T-helper 17 cell (primary cell): ENCODE results near the gene ADD3. TPM values are rescaled to one million over a fixed set of nuclear protein-coding genes. Genes with fewer than 3 reads are reported as not detected.
A peak's percentile ranks its signal among the peaks of the same experiment; 100 is the strongest.

ENCODE experiments used
- ATAC-seq: fragments of 150-1000 bp; cut with Tn5 transposase; 2 replicates; pipeline ENCODE4 v1.10.0; 2021; ENCODE audit warnings: mild to moderate bottlenecking, moderate library complexity
- DNase-seq, 3 donors: peaks; one replicate each; pipeline versions ENCODE4 v3.0.0 to v3.0.0-alpha.2; 2020 to 2021
- H3K9me3 ChIP-seq: one replicate; pipeline ENCODE4 v1.7.0; 2013; ENCODE audit warnings: low read length, mild to moderate bottlenecking; ENCODE audit not compliant: control insufficient read depth, poor library complexity, severe bottlenecking
- H3K27ac Mint-ChIP-seq: one replicate; pipeline ENCODE4 v1.8.0; 2022; ENCODE audit warnings: mild to moderate bottlenecking, moderate library complexity, mixed read lengths
- H3K27me3 Mint-ChIP-seq: one replicate; pipeline ENCODE4 v1.8.0; 2022; ENCODE audit warnings: mixed read lengths
- H3K36me3 Mint-ChIP-seq: one replicate; pipeline ENCODE4 v1.8.0; 2022; ENCODE audit warnings: low read depth, mixed read lengths
- H3K4me1 Mint-ChIP-seq: one replicate; pipeline ENCODE4 v1.8.0; 2022; ENCODE audit warnings: mild to moderate bottlenecking, mixed read lengths
- H3K4me3 Mint-ChIP-seq: one replicate; pipeline ENCODE4 v1.8.0; 2022; ENCODE audit warnings: mild to moderate bottlenecking, moderate library complexity, mixed read lengths
- total RNA-seq, 4 donors: library from RNA in 2 of 4; stranded (reverse) in 2 of 4; gene quantifications; one replicate each; pipeline ENCODE4 v1.2.3 and lab custom pipeline; 2022 to 2026

Gene ADD3
- total RNA-seq, 2 donors from 2014 or later: 343 to 351 TPM

DNA sequence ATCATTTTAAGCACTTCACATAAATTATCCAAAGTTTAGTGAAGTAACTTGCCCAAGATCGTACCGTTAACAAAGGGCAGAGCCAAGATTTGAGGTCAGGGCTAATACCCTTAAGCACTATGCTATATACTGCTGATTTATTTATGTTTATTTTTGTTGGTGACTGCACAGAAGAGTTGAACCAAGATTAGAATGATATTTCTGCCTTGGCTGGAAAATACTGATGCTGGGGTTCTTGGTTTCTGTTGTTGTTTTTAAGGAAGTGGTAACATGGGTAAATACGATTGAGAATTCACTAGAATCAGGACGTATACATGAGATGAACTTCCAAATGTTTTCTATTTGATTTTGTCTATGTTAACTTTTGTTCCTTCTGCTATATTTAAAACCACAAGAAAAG lies 9.3 kb downstream of the ADD3 start:
- H3K36me3 Mint-ChIP-seq: peaks cover 5% of the 10 kb centered on the region
- H3K27me3 Mint-ChIP-seq: no peaks in the 10 kb centered on the region
- peak overlapping the region; percentile 73 for H3K27ac Mint-ChIP-seq
- peaks cover 56% of the 10 kb centered on the region for H3K4me1 Mint-ChIP-seq
- ATAC-seq: no peak
- no peaks in the 10 kb centered on the region for H3K9me3 ChIP-seq
- DNase-seq: no peak
- H3K4me3 Mint-ChIP-seq: no peak overlapping the region

DNA sequence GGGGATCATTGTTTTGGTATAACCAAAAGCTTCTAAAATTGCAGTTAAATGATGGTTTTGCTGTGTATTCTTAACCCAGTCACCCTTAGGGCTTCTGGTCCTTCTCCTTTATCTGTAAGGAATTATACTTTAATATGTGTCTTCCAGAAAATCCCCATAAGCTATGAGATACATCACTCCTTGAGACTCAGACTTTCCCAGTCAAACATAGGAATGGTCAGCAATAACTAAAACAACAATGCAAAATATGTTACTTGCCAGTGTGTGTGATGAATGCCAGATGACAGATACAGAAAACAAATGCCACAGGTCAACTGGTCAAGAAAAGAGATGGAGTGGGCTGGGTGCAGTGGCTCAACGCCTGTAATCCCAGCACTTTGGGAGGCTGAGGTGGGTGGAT lies 10.1 kb downstream of the ADD3 start:
- Mint-ChIP-seq H3K27me3 (no peaks in the 10 kb centered on the region), H3K4me3 (no peak overlapping the region), H3K4me1 (peaks cover 54% of the 10 kb centered on the region), H3K36me3 (peaks cover 5% of the 10 kb centered on the region), H3K27ac (peak overlapping the region; percentile 73)
- ATAC-seq (no peak), DNase-seq (no peak)
- no peaks in the 10 kb centered on the region for H3K9me3 ChIP-seq

DNA sequence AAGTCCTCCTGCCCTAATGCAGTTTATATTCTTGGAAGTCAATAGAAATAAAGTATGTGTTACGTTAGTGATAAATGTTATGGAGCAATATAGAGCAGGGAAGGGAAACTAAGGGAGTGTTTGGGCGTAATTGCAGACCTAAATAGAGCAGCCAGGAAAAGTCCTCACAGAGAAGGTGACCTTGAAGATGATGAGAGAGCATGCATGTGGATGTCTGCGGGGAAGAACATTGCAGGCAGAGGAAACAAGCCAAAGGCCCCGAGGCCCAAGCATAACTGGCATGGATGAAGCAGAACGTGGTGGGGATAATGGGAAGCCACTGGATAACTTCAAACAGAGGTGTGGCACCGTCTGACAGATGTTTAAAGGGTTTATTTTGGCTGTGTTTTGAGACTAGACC lies 12.5 kb downstream of the ADD3 start:
- ATAC-seq (no peak), DNase-seq (no peak)
- Mint-ChIP-seq H3K4me1 (peaks cover 58% of the 10 kb centered on the region), H3K27me3 (no peaks in the 10 kb centered on the region), H3K27ac (peak overlapping the region; percentile 16), H3K36me3 (peaks cover 5% of the 10 kb centered on the region), H3K4me3 (peak overlapping the region; percentile 1)
- no peaks in the 10 kb centered on the region for H3K9me3 ChIP-seq

DNA sequence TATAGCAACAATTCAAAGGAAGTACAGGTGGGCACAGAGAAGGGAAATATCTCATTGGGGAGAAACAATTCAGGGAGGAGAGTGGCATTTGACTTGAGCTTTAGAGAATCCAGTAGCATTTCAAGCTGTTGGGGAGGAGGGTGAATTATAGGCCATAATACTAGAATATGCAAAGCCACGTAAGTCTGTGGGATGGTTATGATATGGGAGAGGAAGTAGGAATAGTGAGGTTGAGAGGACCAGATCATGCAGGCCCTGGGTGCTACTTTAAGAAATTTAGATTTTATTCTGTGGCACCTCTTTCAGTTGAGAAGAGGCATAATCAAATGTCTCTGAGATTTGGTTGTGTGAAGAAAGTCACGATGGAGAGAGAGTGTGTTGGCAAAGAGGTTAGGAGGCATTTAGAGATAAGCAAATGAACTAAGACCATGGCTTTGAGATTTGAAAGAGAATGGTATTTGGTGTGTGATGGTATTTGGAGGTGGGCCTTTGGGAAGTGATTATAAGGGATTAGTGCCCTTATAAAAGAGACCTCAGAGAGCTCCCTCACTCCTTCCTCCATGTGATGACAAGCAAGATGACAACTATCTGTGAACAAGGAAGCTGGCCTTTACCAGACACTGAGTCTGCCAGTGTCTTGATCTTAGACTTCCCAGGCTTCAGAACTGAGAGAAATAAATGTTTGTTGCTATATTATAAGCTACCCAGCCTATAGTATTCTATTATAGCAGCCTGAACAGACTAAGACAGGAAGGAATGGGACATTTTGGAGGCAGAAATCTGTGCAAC lies 15.1 kb downstream of the ADD3 start:
- DNase-seq: no peak
- ATAC-seq: no peak
- no peaks in the 10 kb centered on the region for H3K27me3 Mint-ChIP-seq
- no peak overlapping the region for H3K4me3 Mint-ChIP-seq
- peaks cover 4% of the 10 kb centered on the region for H3K36me3 Mint-ChIP-seq
- peak overlapping the region; percentile 41 for H3K27ac Mint-ChIP-seq
- H3K9me3 ChIP-seq: no peaks in the 10 kb centered on the region
- H3K4me1 Mint-ChIP-seq: peaks cover 48% of the 10 kb centered on the region

DNA sequence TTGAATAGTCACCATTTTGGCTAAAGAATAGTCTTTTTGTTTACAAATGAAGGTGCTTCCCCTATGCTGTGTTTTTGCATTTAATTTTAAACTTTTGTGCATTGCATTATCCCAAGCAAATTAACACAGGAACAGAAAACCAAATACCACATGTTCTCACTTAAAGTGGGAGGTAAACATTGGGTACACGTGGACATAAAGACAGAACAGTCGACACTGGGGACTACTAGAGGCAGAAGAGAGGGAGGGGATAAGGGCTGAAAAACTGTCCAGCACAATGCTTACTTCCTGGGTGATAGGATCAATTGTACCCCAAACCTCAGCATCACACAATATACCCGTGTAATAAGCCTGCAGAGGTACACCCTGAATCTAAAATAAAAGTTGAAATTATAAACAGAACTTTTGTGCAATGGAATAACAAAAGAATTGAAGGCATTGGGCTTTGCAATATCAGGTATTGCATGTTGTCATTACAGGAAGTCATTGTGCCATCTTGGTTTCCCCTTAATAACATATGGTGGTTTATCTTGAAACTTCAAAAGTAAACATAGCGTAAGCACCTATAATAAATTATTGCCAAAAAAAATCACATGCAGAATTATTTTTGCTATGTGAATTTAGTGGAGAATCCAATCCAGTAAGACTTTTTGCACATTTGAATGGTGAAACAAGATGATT lies 16.1 kb downstream of the ADD3 start:
- no peak overlapping the region for H3K27ac Mint-ChIP-seq
- H3K4me3 Mint-ChIP-seq: no peak overlapping the region
- H3K4me1 Mint-ChIP-seq: peaks cover 46% of the 10 kb centered on the region
- H3K27me3 Mint-ChIP-seq: no peaks in the 10 kb centered on the region
- DNase-seq: no peak
- ATAC-seq: no peak
- no peaks in the 10 kb centered on the region for H3K9me3 ChIP-seq
- H3K36me3 Mint-ChIP-seq: peaks cover 3% of the 10 kb centered on the region

DNA sequence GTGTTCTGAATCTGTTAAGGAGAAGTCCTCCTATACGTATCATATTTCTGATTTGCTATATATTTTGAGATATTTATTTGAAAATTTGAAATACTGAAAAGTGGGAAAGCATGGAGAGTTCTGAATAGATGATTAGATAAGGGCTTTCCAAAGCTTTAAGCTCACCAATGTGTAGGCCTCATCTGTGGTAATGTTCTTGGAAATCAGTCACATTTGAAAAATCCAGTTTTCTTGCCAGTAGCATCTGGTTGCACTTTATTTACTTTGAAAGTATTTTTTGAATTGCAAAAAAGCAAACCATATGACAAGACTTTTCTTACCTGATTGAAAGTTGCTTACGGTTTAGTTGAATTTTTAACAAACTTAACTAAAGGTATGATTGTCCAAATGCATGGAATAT lies 21.7 kb downstream of the ADD3 start:
- H3K4me1 Mint-ChIP-seq: peaks cover 31% of the 10 kb centered on the region
- DNase-seq: no peak
- H3K9me3 ChIP-seq: no peaks in the 10 kb centered on the region
- no peak for ATAC-seq
- no peaks in the 10 kb centered on the region for H3K27me3 Mint-ChIP-seq
- no peaks in the 10 kb centered on the region for H3K36me3 Mint-ChIP-seq
- H3K27ac Mint-ChIP-seq: no peak overlapping the region
- H3K4me3 Mint-ChIP-seq: no peak overlapping the region

DNA sequence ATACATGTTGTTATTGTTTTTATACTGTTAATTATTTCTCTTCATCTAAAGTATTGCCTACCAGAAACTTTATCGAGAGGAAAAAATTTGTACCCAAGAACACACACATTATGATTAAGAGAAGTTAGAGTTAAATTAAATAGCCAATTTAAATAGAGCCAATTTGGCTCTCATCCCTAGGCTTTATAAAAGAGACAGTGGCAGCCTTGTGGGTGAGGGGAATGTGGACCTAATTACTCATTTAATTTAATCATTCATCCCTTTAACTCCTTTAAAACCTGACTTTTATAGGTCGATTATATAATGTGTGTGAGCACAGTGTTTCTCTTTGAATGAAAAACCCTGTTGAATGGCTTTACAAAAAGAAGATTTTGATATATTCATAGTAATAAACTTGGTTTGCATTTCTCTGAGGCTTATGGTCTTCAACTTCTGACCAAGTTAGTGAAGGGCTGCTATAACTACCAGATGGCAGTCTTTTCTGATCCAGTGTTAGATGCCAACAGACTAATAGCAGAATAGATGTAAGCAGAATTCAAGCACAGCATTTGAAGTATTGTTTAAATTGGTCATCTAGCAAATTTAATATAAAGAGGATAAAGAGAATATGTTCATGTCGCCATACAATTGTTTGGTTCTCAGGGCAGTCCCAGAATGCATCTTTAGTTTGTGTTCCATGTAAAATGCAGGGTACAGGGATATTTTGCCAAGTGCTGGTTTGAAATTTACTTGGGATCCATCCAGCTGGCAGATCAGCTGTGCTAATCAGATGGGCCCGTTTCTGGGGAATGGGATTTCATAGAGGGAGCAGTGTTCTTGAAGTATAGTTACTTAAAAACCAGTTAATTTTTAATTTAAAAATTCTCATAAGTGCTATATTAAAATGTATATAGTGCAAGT lies 25.3 kb downstream of the ADD3 start:
- no peak overlapping the region for H3K4me3 Mint-ChIP-seq
- H3K36me3 Mint-ChIP-seq: no peaks in the 10 kb centered on the region
- H3K27ac Mint-ChIP-seq: no peak overlapping the region
- peaks cover 38% of the 10 kb centered on the region for H3K4me1 Mint-ChIP-seq
- no peaks in the 10 kb centered on the region for H3K27me3 Mint-ChIP-seq
- DNase-seq: no peak
- no peak for ATAC-seq
- H3K9me3 ChIP-seq: no peaks in the 10 kb centered on the region

DNA sequence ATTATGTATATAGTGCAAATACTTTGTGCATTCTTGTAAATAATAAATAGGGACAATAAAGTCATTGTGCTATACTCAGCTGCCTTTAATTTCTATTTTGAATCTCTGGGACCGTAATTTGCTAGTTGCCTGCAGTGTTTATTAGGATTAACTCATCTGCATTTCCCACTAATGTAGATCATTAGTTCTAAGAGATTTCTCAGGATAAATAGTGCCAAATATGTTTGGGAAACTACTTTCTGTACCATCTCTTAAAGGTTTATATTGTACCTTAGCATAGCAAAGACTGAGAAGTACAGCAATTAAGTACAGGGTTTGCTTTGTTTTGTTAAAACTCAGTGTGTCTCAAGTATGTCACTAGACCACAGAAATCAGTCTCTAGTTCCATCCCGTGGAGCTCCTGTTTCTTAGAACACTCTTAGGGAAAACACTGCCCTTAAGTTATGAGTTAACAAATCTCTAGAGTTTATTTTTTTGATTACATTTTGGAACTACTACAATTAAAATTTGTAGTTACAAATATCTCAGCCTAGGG lies 26.0 kb downstream of the ADD3 start:
- no peak for DNase-seq
- no peak for ATAC-seq
- H3K27ac Mint-ChIP-seq: no peak overlapping the region
- peaks cover 38% of the 10 kb centered on the region for H3K4me1 Mint-ChIP-seq
- no peaks in the 10 kb centered on the region for H3K36me3 Mint-ChIP-seq
- no peaks in the 10 kb centered on the region for H3K9me3 ChIP-seq
- no peaks in the 10 kb centered on the region for H3K27me3 Mint-ChIP-seq
- H3K4me3 Mint-ChIP-seq: no peak overlapping the region

DNA sequence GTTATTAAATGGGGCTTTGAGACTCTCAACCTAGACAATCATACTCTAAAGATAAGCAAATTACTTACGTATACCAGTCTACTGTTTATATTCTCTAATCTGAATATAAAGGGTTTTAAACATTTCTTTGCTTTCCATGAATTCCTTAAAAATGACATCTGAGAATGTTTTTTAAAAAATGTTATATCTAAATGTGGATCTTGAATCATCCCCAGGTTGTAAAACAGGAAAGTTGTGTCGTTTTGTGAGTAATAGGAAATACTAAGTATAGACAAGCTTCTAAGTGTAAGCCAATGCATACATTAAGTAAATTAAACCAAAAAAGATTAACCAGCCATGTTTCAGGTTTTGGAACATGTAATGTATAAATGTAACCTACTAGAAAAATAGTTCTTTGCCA lies 26.8 kb downstream of the ADD3 start:
- H3K9me3 ChIP-seq: no peaks in the 10 kb centered on the region
- Mint-ChIP-seq H3K36me3 (no peaks in the 10 kb centered on the region), H3K4me3 (no peak overlapping the region), H3K27me3 (no peaks in the 10 kb centered on the region), H3K4me1 (peaks cover 45% of the 10 kb centered on the region), H3K27ac (peak overlapping the region; percentile 57)
- ATAC-seq: no peak
- no peak for DNase-seq

DNA sequence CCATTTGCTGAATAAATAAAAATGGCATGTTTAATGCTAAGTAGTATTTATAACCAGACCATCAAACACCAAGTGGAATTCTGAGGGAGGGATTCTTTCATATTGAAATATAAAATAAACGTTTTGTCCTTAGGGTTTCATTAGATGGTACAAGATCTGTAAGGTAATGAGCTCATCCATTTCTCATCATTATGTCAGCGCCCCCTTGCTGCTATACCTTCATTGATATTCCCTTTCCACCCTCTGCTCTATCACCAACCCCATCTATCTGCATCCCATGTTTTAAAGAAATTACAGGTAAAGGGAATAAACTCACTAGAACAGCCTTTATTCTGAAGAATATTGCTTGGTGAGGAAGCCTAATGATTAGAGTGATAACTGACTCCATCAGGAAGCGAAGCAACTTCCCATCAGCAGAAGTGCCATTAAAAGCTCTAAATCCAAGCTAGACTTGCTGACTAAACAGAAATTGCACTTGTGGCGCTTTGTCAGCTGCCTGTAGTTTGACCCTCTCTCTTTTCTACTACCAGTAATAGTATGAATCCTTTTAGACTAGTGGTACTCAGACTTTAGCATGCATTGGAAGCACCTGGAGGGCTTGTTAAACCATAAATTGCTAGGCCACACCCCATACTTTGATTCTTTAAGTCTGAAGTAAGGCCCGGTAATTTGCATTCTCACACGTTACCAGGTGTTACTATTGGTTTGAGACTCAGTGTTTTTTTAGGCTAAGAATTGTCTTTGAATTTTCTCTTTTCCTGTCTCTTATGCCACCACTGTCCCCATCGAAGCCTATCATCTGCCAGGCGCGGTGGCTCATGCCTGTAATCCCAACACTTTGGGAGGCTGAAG lies 27.5 kb downstream of the ADD3 start:
- Mint-ChIP-seq H3K27me3 (no peaks in the 10 kb centered on the region), H3K4me3 (no peak overlapping the region), H3K4me1 (peaks cover 51% of the 10 kb centered on the region), H3K36me3 (no peaks in the 10 kb centered on the region), H3K27ac (peak overlapping the region; percentile 57)
- ATAC-seq: no peak
- H3K9me3 ChIP-seq: no peaks in the 10 kb centered on the region
- DNase-seq: no peak

DNA sequence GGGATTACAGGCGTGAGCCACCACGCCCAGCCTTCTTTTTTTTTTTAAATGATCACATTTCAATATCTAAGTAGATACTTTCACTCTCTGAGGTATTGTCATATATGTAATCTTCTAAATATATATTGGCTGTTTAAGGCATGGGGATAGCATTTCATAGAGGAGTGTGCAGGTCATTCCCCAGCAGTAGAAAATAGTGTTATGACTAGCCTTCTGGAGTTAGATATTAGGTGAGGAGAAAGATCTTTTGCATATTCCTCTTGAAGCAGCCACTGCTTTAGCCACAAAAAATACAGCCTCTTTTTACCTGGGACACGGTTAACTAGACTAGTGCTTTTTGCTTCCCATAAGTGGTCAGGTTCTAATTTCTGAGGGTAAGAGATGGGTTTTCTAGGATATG lies 28.9 kb downstream of the ADD3 start:
- Mint-ChIP-seq H3K36me3 (no peaks in the 10 kb centered on the region), H3K4me3 (no peak overlapping the region), H3K4me1 (peaks cover 57% of the 10 kb centered on the region), H3K27ac (peak overlapping the region; percentile 51), H3K27me3 (no peaks in the 10 kb centered on the region)
- ATAC-seq: no peak
- no peaks in the 10 kb centered on the region for H3K9me3 ChIP-seq
- DNase-seq: no peak

DNA sequence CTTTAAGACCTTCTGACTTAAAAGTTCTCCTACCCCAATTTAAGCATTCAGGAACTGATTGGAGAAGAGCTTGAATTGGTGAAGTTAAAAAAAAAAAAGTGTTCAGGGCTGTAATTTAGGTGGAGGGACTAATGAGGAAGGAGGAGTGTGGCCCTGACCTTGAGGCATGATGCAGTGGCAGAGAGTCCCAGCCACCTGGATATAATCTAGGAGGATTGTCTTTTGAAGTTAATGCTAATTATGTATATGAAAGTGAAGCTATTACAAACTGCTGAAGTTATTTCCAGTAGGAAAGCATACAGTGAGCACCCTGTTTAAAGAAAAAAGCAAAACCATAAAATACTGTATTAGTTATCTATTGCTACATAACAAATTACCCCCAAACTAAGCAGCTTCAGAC lies 31.5 kb downstream of the ADD3 start:
- DNase-seq (no peak), ATAC-seq (no peak)
- no peaks in the 10 kb centered on the region for H3K9me3 ChIP-seq
- Mint-ChIP-seq H3K27me3 (no peaks in the 10 kb centered on the region), H3K4me3 (peak overlapping the region; percentile 71), H3K36me3 (no peaks in the 10 kb centered on the region), H3K4me1 (peaks cover 47% of the 10 kb centered on the region), H3K27ac (peak overlapping the region; percentile 75)
